Activated T-cell treated with anti-CD3 and anti-CD28 coated beads for 1 hour (primary cell): ENCODE measurements around the gene POLD1.
"Not testable (repeated sequence)": the region's sequence is repeated elsewhere in the genome, so short reads cannot be mapped to it uniquely, and the experiment has no call there.

Experiments
- DNase-seq: peaks from one replicate; pipeline ENCODE4 v3.0.0-alpha.2; 2020; ENCODE audit warnings: low read depth

Gene POLD1

GRCh38 chr19:50435627-50436026 lies 51.5 kb downstream of the POLD1 start:
- DNase-seq = no peak

DNA sequence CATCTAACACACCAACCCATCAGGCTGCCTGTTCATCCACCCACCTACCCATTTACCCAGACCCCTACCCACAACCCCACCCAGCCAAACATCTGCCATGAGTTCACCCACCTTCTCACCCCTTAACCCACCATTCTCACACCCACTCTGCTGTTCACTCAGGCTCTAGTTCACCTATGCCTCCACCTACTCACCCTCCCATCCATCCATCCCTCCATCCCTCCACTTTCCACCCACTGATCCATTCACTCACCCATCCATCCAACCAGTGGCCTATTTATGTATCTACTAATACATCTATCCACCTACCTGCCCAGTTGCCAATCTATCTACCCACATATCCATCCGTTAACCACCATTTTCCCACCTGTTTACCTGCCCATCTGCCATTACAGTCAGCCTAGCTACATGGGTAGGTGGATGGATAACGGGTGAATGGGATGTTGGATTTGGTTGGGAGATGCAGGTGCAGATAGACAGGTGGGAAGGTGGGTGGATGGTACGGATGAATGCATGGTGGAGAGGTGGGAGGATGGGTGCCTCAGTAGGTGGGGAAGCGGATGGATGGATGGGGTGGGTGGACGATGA lies 53.8 kb downstream of the POLD1 start:
- no peak for DNase-seq

DNA sequence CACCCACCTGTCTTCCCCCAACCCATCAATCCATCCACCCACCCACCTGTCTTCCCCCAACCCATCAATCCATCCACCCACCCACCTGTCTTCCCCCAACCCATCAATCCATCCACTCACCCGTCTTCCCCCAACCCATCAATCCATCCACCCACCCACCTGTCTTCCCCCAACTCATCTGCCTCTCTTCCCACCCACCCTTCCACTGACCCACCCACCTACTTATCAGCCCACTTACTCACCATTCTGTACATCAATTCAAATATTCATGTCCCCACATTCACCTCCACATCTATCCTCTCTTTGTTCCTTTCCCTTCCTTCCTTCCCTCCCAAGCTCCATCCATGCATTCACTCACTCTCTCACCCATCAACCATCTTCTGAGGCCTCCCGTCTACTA lies 55.0 kb downstream of the POLD1 start:
- DNase-seq = not testable (repeated sequence)

DNA sequence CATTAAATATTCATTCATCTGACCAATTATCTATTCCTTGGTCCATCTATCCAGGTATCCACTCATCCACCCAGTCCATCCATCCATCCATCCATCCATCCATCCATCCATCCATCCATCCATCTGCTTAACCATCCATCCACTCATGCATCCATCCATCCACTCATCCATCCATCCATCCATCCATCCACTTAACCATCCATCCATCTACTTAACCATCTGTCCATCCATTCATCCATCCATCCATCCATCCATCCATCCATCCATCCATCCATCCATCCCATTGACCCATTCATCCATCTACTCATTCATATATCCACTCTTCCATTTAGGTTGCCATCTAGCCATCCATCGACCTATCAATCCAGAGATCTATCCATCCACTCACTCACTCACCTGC lies 59.9 kb downstream of the POLD1 start:
- DNase-seq = no peak

GRCh38 chr19:50447053-50447452 lies 62.9 kb downstream of the POLD1 start:
- no peak for DNase-seq

DNA sequence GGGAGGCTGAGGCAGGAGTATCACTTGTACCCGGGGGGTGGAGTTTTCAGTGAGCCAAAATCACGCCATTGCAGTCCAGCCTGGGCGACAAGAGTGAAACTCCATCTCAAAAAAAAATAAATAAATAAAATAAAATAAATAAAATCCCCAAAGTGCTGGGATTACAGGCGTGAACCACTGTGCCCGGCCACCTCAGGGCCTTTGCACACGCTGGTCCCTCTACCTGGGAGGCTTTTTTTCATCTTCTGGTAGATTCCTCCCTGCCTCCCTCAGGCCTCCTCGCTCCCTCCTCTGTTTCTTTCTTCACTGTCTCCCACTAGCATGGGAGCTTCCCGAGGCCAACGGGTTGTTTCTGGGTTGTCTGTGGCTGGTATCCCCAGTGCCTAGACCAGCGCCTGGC lies 63.6 kb downstream of the POLD1 start:
- DNase-seq = no peak

DNA sequence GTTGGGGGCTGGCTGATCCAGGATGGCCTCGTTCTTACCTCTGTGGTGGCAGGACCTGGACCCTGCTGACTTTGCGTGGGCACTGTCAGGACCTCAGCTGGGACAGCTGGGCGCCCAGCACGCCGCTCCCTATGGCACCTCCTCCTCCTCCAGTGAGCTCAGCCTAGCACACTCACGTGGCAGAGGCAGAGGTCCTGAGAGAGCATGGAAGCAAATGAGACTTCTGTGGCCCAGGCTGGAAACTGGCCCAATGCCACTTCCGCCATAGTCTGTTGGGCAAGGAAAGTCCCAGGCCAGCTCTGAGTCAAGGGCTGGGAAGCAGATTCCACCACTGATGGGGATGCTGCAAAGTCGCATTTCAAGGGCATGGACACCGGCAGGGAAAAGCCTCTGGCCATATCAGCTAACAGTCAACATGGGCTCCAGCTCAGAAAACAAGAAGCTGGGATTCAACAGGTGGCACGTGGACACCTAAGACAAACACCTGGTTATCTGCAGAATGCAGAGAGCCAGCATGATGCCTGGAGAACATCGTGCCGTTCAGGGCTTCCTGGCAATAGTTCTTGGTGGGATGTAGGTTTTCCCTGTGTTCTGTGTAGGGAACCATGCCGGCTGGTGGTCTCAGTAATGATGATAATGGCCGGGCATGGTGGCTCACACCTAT lies 65.2 kb downstream of the POLD1 start:
- DNase-seq = no peak

DNA sequence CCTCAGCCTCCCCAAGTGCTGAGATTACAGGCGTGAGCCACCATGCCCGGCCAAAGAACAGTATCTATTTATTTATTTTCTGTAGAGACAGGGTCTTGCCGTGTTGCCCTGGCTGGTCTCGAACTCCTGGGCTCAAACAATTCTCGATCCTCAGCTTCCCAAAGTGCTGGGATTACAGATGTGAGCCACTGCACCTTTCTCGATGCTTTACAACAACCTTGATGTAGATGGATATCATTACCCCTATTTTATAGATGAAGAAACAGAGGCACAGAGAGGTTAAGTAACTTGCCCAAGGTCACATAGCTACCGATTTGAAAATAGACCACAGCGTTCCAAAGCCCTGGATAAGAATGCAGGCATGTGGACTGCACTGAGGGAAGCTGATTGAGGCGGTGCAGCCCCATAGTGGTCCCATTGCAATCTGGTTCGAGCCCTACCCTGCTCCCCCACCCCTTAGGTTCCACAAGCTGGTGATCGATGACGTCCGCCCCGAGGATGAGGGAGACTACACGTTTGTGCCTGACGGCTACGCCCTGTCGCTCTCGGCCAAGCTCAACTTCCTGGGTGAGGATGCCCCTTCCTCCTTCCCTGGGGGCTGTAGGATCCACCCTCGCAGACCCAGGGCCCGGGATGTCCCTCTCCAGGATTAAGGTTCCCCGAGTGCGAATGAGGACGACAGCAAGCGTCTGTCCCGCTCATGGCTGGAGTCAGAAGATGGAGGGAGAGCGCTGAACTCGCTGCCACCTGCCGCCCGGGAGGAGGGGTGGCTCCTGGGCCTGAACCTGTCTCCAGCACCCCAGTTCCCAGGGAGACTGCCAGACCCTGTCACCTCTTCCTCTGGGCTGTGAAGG lies 66.4 kb downstream of the POLD1 start:
- no peak for DNase-seq

DNA sequence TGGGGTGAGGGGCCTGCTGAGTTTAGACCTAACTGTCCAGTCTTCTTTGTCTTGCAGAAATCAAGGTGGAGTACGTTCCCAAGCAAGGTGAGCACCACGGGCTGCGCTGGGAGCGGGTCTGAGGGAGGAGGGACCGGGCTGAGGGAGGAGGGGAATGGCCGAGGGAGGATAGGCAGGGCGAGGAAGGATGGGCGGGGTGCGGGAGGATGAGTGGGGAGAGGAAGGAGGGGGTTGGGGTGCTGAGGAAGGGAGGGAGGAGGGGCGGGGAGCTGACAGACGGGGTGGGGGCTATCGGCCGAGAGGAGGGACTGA lies 67.0 kb downstream of the POLD1 start:
- no peak for DNase-seq

DNA sequence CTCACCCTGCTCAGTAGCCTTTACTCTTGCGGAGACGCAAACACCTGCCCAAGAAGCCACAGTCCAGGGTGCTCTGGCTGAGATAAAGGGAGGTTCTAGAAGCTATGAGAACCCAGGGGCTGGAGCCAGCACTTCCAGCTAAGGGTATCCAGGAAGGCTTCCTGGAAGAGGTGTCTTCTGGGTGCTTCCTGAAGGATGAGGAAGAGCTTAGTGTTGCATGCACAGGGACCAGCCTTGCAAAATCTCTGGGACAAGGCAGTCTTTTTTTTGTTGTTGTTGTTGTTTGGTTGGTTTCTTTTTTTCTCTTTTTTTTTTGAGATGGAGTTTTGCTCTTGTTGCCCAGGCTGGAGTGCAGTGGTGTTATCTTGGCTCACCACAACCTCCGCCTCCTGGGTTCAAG lies 69.1 kb downstream of the POLD1 start:
- DNase-seq = no peak

DNA sequence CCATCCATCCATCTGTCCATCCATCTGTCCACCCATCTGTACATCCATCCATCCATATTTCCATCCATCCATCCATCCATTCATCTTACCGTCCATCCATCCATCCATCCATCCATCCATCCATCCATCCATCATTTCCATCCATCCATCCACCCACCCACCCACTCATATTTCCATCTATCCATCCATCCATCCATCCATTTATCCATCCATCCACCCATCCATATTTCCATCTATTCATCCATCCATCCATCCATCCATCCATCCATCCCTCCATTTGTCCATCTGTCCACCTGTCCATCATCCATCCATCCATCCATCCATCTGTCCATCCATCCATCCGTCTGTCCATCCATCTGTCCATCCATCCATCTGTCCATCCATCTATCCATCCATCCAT lies 71.8 kb downstream of the POLD1 start:
- no peak for DNase-seq

DNA sequence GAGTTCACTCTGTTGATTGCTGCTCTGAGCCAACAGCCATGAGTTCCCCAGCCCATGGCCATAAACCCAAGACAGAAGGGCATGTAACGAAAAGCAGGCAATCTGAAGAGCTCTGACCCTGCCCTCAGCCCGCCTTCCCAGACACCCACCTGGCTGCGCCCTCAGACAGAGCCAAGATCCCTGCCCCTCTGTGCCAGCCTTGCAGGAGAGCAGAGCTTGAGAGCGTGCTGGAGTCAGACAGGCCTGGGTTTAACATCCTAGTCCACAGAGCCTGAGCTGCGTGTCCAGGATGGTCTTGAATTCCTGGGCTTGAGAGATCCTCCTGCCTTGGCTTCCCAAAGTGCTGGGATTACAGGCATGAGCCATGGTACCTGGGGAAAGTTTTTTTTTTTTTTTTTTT lies 73.2 kb downstream of the POLD1 start:
- no peak for DNase-seq

DNA sequence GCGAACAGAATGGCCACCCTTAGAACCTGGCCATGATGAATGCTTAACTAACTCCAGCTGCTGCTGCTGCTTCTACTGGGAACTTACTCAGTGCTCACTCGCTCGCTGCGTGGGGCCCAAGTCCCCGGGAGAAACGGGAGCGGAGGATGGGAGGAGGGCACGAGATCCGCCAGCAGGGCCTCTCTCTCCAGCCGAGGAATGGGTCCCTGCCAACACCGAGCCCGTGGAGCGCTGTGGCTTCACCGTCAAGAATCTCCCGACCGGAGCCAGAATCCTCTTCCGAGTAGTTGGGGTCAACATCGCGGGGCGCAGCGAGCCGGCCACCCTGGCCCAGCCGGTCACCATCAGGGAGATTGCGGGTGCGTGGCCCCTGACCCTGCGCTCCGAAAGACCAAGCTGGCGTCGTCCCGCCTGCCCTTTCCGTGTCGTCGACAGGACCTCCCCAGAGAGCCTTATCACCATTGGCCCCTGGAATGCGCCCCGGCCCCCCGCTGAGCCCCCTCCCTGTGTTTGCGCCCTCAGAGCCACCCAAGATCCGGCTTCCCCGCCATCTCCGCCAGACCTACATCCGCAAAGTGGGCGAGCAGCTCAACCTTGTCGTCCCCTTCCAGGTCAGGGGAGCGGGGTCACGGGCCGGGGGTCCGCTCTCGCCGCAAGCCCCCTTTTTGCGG lies 74.4 kb downstream of the POLD1 start:
- DNase-seq = no peak

- DNase-seq = no peak
Observed at GRCh38 chr19:50459067-50459456, 74.9 kb downstream of the POLD1 start.

GRCh38 chr19:50459638-50460037 lies 75.5 kb downstream of the POLD1 start:
- no peak for DNase-seq

- no peak for DNase-seq
Observed at GRCh38 chr19:50460161-50460765, 76.1 kb downstream of the POLD1 start.

- peak; percentile 32 for DNase-seq
Observed at GRCh38 chr19:50461066-50461875, 77.1 kb downstream of the POLD1 start.

- no peak for DNase-seq
Observed at GRCh38 chr19:50462970-50463369, 78.8 kb downstream of the POLD1 start.

DNA sequence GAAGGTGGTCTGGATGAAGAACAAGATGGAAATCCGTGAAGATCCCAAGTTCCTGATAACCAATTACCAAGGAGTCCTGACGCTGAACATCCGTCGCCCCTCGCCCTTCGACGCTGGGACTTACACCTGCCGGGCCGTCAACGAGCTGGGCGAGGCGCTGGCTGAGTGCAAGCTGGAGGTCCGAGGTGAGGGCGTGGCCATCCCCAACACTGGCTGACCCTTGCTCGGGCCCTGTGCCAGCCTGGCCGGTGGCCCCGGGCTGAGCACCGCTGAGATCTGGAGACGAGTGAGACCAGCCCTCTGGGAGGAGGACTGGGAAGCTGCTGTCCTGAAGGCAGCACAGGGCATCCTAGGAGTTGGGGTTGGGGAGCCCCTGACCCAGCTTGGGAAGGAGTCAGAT lies 80.2 kb downstream of the POLD1 start:
- no peak for DNase-seq

DNA sequence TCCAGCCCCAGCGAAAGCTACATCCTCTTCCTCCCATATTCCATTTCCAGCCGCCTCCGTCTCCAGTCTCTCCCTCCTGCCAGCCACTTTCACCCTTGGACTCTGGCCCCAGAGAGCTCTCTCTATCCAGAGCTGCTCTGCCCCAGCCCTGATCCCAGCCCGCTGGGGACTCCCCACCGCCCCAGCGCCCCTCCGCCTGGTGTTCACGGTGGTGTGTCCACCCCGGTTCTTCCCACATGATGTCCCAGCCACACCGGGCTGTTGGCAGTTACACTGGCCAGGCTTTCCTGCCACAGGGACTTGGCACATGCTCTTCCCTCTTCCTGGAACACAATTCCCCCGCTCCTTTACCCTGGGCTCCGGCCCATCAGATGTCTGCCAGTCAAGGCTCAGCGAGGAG lies 80.9 kb downstream of the POLD1 start:
- no peak for DNase-seq

DNA sequence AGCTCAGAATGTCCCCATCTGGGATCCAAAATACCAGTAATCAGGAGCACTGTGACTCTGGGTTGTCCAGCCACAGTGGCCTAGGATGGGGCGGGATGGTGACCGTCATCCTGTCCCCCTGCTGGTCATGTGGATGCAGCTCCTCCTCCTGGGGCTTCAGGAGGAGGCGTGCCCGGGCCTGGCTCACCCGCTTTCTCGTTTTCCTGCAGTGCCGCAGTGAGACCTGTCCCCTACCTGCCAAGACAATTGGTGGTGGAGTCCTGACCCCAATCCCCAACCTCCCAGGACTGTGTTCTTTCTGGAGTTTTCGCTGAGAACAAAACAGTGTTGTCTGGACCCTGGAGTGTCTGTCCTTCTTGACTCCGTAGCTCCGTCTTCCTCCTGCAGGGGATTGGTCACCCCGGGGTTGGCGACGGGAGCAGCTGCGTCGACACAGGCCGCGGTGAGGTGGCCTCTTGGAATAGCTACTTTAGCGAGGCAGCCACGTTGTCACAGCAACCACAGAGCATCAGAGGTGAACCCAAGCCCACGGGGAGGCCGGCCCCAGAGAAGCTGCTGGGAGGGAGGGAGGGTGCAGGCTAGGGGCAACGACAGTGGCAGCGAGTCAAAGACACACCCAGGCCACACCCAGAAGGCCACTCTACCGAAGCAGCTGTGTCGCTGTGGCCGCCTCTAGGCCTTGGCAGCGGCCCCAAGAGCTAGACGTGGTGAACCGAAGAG lies 82.0 kb downstream of the POLD1 start:
- DNase-seq = no peak
